Stimulated activated CD4-positive, alpha-beta T cell treated with anti-CD3 and anti-CD28 coated beads, Interleukin-12 subunit alpha, Interleukin-12 subunit beta, amount 100 ng/mL, for 4 hours (primary cell): ENCODE data around the gene RINT1.
"Not testable (repeated sequence)": the region's sequence is repeated elsewhere in the genome, so short reads cannot be mapped to it uniquely, and the experiment has no call there.

ENCODE experiments used
- DNase-seq: peaks from one replicate; pipeline ENCODE4 v3.0.0-alpha.2; 2020

The RINT1 gene

DNA sequence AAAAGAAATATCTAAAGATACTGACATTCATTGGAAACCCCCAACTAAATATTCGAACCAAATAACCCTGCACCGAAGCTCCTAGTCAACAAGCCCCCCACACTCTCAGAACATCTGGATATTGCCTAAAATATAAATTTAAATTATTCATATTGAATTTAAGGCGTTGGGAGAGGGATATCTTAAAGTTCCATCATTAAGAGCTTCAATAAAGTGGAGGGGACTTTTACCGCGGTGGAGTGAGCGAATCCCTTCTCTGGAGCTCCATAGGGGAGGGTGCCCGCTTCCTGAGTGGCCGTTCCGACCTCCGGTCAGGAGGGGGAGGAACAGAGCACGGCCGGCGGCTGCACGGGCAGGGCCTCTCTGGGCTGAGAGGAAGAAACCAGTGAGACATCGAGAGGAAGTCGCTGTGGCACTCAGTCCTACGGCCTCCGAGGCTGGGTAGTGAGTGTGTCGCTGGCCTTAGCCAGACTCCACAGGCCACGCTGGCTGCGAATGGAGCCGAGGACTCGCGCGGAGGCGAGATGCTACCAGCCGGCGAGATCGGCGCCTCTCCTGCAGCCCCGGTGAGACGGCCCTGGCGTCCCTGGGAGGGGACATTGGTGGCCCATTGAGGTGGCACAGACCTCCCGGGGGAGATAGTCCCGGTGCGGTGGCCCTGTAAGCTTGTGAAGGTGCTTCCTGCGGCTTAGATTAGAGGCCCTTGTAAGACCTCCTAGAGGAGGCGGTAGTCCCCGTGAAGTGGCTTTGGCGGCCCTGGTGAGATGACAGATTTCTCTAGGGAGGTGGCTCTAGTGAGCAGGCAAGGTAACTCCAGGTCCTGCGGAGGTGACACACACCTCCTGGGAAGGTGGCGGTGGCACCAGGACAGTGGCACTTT is at the start of gene RINT1:
Gene RINT1 (plus strand): TSS at position 410 of the 880 bp plus-strand sequence. CDS start 115 bp downstream, at position 525.
- DNase-seq: peak; percentile 85

DNA sequence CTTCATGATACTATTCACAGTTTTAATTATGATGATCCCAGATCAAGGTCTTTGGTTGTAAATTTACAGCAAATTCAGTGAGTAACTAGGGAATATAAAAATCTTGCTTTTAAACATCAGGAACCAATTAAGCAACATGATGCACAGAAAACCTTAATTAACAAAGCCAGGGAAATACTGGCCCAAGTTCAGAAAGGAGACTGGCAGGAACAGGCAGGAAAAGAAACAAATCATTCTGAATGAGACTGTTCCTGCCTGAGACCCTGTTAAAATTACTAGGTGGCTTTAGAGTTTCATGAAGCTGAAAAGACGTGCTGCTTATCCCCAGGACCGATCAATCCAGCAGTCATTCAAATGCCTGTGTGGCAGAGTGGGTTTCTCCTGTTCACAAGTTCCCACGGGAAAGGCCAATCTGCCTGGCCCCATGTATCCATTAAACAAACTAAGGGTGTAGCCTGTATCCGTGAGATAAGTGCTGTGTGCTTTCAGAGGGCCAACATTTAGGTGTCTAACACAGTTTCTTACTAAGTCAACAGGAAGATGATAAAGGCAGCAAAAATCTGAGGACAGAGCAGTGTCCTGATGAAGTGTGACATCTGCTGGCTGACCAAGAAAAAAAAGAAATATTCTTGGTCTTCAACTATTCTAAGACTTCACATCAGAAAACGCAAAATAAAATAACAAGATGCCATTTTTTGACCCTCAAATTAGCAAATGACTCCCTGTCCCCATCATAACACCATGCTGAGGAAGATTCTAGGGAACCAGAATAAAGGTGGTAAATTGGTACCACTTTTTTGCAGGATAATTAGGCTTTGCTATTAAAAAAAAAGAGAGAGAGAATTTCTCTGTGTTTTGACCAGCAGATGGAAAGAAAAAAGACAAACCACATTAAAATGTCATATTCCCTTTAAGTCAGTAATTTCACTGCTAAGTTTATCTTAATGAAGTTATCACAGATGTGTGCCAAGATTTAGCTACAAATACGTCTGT is 44.1 kb upstream of the RINT1 start:
- DNase-seq: no peak

DNA sequence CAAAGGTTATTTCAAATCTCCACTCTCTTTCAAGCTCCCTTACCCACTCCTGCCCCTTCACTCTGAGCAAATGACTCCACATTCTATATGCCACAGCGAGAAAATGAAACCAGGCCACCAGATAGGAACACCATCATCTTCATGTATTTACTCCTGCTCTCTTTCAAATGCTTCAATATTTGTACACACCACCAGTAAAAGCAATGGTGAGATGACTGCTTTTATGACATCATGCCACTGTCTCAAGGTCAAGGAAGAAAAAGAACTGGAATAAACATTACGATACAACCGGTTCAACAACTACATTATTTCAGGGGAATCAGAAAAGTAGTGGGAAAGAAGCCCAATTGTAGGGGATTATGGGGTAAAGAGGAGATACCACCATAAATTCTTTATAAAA is 42.6 kb upstream of the RINT1 start:
- no peak for DNase-seq

DNA sequence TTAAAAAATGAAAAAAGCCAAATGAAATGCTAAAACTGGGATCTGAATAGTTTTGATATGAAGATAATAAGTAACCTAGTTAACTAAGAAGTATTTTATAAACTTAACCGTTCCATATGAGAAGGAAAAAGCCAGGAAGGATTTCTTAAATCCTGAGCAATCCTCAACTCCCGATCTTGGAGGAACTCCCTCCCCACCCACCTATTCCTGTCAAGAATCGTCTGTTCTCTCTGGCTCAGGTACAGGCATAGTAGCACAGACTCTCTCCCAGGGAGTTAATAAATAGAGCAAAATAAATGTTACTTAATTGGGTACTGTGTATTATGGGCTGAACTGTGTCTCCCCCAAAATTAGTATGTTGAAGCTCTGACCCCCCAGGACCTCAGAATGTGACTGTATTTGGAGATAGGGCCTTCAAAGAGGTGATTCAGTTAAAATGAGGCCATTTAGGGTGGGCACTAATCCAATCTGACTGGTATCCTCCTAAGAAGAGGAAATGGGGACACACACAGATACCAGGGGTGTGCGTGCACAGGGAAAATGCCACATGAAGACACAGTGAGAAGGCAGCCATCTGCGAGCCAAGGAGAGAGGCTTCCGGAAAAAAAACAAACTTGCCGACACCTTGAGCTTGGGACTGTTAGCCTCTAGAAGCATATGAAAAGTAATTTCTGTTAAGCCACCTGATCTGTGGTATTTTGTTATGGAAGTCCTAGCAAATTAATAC is 38.6 kb upstream of the RINT1 start:
- DNase-seq: no peak

DNA sequence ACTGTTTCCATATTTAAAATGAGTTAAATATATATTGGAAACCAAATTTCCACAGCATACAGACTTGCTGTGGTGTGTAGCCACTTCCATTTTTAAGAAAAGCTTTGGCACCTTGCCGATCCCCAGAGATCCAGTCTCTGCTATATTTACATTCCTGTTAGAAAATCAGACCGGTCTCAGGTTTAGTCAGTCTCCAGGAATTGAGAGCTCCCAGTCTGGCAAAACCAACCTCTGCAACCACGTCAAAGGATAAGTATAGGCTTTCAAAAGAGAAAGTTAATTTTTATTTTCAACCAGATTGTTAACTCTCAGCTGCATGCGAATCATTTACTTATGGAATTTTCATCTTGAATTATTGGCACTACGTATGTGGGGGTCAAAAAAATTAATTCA is 38.1 kb upstream of the RINT1 start:
- no peak for DNase-seq

DNA sequence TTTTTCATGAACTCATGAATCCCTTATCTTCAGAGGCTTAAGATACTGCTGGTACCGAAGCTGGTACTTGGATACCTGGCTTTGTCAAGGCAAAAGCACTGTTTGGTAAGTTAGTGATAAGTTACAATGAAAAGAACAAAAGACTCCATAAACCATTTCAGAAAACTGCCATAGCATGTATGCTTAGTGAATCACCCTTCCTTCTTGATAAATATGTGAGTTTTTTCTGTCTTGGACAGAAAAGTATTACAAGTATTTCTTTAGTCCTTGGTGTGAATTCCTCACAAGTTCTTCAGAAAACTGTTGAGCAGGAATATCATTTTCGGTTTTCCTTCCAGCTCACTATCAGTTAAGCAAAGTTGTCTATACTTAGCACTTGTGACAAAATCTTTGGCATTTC is 35.5 kb upstream of the RINT1 start:
- no peak for DNase-seq

DNA sequence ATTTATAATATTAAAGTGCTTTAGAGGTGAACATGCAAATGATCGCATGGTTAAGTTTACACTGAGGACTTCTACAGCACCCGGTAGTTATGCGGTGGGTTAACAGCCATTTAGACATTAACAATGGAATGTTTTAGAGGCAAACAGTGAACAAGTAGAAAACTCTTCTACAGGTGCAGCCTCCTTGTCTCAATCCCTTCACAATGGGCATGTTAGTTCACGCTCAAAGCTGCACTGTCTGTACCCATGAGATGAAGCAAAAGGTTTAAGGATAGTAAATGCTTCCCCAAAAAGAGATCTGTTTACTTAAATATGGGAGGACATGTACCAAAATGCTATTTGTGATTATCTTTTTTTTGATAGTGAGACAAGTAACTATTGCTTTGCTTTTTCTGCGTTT is 35.0 kb upstream of the RINT1 start:
- no peak for DNase-seq

DNA sequence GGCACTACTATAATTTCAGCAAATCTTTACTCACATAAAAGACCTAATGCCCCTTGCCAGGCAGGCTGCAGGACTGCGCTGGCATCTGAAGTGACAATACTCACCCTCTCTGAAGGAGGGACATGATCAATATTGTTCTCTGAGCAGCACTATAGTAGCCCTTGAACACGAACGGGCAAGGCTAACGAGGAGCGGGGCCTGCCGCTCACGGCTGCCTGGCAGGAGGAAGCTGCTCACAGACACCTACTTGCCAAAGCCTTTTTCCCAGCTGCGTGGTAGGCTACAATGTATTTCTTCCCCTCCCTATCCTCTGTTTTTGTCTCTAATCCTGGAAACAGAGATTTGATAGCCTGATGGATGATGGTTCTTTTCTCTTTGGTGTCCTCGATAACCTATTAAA is 29.8 kb upstream of the RINT1 start:
- no peak for DNase-seq

DNA sequence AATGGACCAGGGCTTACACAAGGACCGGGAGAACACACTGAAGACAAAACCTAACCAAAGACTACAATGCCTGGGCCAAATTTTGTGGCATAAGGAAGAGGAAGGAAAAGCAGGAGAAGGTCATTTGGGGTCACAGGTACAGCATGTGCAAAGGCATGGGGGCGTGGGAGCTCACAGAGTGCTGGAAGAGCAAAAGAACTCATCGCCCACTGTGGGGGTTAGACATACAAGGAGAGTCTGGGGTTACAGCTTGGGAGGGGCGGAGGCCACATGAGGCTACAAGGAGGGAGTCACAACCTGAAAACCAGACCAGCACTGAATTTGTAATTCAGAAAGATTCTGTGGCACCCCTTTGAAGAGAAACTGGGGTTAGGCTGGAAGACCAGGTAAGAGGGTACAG is 19.6 kb upstream of the RINT1 start:
- DNase-seq: no peak

DNA sequence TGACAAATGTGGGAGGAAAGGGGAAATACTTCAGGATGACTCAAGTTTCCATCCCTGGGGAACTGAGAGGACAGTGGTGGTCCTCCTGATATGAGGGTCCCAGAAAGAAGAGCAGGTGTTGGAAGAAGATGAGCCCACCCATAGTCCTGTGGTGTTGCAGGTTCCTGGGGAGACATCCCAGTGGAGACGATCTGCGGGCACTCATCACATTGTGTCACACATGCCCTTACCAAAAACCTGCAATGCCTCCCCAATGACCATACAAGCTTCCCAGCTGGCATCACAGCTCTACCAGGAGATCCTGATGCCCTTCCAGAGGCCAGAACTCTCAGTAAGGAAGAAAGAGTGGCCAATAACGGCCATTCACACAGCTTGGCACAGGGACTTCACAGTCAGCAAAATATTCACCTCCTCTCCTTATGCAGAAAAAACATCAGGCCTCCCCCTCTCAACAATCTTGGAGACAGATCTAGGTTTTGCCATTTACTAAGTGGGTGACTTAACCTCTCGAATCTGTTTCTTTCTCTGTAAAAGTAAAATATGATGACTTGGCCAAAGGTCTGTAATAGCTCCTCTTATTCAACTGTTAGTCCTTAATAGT is 19.0 kb upstream of the RINT1 start:
- no peak for DNase-seq

DNA sequence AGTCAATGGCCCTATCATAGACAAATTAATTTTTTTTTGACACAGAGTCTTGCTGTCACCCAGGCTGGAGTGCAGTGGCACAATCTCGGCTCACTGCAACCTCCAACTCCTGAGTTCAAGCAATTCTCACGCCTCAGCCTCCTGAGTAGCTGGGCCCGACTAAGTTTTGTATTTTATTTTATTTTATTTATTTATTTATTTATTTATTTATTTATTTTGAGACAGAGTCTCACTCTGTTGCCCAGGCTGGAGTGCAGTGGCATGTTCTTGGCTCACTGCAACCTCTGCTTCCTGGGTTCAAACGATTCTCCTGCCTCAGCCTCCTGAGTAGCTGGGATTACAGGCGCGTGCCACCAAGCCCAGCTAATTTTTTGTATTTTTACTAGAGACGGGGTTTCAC is 16.4 kb upstream of the RINT1 start:
- not testable (repeated sequence) for DNase-seq

DNA sequence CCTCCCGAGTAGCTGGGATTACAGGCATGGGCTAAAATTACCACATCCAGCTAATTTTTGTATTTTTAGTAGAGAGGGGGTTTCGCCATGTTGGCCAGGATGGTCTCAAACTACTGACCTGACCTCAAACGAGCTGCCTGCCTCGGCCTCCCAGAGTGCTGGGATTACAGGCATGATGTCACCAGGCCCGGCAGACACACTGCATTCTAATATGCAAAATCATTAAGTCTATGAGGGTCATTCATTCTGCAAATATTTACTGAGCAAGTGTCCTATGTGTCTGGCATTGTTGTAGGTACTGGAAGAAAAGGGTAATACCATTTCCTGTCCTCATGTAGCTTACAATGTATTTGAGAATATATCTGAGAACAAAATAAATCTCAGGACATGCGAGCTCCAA is 12.6 kb upstream of the RINT1 start:
- DNase-seq: no peak

DNA sequence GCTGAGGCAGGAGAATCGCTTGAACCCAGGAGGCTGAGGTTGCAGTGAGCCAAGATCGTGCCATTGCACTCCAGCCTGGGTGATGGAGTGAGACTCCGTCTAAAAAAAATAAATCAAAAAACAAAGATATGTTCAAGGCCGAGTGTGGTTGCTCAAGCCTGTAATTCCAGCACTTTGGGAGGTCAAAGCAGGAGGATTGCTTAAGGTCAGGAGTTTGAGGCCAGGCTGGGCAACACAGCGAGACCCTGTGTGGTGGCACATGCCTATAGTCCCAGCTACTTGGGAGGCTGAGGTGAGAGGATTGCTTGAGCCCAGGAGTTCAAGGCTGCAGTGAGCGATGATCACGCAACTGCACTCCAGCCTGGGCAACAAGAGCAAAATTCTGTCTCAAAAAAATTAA is 11.4 kb upstream of the RINT1 start:
- not testable (repeated sequence) for DNase-seq

DNA sequence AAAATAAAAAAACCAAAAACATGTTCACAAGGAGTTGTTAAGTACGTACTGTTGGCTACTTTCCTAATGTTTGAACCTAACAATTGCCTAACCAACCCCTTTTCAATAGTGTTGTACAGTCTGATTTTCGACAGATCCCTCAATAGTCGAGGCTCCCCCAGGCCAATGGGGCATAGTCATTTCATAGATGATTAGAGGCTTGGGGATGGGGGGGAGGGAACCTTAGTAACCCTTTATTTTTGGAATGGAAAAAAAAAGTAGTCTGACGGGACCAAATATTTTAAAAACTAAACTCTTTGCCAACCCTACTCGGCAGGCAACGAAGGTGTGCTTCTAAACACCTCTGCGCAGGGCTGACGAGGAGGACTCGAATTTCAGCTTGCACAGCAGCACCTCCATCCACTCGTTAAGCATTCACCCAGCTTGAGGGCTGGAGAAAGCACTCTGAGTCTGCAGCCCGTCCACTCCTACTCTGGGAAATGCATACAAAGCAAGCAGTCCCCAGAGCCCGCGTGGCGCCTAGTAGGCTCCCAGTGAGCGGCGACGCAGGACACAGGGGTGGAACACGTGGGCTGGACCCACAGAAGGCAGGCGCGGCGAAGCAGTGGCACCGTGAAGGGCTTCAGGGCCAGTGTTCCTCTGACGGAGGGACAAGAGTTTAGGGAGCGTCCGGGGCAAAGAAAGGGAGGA is 10.8 kb upstream of the RINT1 start:
- DNase-seq: peak; percentile 53

DNA sequence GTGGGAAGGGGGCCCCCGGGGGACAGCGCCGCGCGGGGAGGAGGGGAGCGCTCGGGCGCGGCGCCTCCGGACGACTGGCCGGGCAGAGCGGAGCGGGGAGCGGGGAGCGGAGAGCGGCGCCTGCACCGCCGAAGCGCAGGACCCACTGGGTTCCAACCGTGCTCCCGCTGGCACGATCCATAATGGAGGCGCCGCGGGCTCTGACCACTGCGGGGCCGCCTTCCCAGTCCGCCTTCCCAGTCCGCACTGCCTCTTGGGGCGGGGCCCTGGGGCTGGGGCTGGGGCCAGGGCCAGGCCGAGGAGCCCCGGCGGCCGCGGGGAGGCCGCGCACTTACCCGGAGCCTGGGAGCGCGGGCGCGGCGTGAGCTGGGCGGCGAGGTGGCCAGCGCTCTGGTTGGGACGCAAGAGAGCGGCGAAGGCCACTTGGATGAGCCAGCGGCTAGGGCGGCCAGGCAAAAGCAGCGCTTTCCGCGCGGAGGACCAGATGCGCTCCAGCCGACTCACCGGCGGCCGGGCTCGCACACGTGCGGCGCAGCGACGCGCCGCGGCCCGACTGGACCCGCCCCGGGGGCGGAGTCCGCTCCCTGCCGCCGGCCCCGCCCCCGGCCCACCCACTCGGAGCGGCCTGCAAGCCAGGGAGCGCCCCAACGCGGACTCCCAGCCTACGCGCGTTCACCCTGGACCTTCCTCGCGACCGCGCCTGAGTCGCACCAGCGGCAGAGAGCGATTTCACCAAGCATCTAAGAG is 10.1 kb upstream of the RINT1 start, which contains the start of gene PUS7:
Gene PUS7 (minus strand): TSS at position 555 of the 747 bp plus-strand sequence. CDS start 13,759 bp downstream, outside the sequence.
- peak; percentile 80 for DNase-seq

DNA sequence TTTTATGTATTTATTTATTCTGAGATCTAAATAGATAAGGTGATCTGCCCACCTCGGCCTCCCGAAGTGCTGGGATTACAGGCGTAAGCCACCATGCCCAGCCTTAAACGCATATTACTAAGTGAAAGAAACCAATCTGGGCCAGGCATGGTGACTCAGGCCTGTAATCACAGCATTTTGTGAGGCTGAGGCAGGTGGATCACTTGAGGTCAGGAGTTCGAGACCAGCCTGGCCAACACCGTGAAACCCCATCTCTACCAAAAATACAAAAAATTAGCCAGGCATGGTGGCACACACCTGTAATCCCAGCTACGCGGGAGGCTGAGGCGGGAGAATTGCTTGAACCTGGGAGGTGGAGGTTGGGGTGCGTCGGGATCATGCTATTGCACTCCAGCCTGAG is 7.6 kb upstream of the RINT1 start:
- not testable (repeated sequence) for DNase-seq

DNA sequence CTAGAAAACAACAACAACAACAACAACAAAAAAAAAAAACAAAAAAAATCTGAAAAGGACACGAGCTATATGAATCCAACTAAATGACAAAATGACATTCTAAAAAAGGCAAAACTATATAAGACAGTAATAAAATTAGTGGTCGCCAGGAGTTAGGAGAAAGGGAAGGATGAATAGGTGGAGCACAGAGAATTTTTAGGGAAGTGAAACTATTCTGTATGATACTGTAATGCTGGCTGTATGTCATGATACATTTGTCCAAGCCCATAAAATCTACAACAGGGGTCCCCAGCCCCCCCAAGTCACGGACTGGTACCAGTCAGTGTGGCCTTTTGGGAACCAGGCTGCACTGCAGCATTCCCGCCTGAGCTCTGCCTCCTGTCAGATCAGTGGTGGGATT is 7.2 kb upstream of the RINT1 start:
- DNase-seq: no peak

DNA sequence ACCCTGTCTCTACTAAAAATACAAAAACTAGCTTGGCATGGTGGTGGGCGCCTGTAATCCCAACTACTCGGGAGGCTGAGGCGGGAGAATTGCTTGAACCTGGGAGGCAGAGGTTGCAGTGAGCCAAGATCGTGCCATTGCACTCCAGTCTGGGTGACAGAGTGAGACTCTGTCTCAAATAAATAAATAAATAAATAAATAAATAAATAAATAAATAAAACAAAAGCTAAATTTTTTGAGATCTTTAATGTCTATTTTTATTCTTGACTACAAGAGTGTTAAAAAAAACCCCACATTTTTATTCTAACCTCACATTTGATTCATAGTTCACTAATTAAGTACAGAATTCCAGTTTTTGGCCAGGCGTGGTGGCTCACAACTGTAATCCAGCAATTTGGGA is 4.3 kb upstream of the RINT1 start:
- not testable (repeated sequence) for DNase-seq

DNA sequence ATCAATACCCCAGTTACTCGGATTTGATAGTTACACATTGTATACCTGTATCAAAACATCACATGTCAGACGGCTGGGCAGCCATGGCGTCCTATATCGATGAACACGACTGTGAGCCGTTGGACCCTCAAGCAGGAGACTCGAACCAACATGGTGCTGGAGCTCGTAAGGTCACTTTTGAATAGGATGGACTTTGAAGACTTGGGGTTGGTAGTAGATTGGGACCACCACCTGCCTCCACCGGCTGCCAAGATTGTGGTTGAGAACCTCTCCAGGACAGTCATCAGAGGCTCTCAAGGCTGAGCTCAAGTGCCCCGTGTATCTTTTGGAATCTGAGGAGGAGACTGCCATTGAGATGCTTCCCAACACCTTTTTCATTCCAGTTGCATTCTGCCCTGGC is 1.9 kb upstream of the RINT1 start:
- DNase-seq: no peak

DNA sequence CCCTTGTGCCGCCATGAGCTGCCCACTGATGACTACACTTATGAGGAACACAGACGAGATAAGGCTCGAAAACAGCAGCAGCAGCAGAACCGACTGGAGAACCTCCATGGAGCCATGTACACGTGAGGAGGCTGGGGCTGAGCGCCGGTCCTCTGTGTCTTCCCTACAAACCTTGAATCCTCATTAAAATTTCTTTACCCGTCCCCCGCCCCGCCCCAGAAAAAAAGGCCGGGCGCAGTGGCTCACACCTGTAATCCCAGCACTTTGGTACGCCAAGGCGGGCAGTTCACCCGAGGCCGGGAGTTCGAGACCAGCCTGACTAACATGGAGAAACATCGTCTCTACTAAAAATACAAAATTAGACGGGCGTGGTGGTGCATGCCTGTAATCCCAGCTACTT is 1.5 kb upstream of the RINT1 start:
- no peak for DNase-seq
